GM21381 (cell line): ENCODE results near the gene TMEM158.

Experiments used
- ATAC-seq: cut with Tn5 transposase; IDR thresholded peaks from one replicate; pipeline ENCODE4 v1.9.1; 2021; ENCODE audit warnings: mild to moderate bottlenecking, moderate library complexity; ENCODE audit not compliant: unreplicated experiment

The TMEM158 gene

DNA sequence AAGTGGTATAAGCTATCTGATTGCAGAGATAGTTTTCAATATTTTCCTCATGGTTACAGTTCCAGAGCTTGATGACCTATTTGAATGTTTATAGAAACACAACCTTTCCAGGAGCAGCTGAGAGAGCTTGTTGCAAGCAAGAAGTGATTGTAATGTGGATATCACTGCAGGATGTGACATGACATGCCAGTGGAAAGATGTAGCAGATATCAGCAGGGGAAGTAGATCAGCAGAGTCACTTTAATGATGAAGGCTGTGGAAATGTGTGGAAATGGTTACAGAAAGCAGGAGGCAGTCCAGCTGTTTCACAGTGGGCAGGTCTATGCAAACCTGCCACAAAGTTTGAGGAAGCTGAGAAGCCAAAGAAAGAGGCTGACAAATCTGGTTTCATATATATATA, 21.0 kb downstream of the TMEM158 start:
- no peak for ATAC-seq

GRCh38 chr3:45204136-45204535, 22.0 kb downstream of the TMEM158 start:
- no peak for ATAC-seq

GRCh38 chr3:45199837-45200648, 26.0 kb downstream of the TMEM158 start:
- ATAC-seq: no peak

- ATAC-seq: no peak
Observed at GRCh38 chr3:45198264-45199260, 27.5 kb downstream of the TMEM158 start.

DNA sequence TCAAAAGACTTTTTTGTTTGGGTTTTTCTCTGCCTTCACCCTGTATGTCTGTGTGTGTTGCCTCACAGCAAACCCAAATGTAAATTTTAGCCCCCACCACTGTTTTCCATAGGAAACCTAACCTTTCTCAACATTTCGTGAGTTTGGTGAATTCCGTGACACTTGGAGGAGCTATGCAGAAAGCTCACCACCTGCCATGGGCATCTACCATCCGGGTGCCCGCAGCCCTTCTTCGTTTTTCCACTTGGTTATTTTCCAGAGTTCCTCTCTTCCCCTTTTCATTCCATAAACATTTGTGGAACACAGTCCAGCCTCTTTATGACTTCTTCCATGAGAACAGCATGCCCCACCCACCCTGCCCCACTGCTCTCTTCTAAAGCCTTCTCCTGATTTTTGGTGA, 31.3 kb downstream of the TMEM158 start:
- no peak for ATAC-seq

- ATAC-seq: no peak
Observed at GRCh38 chr3:45191924-45192417, 34.1 kb downstream of the TMEM158 start.

DNA sequence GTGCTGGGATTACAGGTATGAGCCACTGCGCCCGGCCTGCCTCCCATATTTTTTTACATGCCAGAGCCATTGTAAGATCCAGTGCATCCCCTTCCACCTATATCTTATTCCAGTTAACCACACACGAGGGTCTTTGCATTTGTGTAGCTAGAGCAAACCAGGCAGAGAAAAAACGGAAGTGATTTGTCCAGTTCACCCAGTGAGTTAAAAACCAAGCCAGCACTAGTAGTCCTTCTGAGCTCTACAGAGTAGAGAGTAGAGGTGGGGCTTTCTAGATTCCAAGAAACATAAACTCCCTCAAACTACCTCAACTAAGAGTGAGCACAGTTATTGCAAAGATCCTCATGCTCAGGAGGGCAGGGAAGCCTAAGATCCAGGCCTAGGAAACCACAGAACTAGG, 34.7 kb downstream of the TMEM158 start:
- ATAC-seq: no peak

GRCh38 chr3:45188719-45189659, 37.1 kb downstream of the TMEM158 start:
- ATAC-seq: no peak

DNA sequence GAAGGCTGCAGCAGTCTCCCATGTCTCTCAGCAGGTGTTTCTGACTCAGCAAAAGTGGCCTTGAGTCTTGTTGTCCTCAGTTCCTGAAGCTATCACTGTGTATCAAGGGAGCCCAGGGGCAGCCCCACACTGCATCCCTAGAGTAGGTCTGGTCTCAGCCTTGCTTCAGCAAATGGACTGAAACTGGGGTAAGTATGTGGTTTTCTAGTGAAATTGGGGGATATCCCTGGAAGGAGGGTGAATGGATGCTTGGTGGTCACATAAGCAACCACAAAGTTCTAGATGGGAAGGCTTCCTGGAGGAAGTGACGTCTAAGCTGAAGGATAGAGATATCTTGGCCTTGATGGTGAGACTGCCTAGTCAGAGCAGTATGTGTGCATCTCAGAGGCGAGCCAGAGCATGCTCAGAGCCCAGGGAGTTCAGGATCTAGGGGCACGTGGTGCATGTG, 38.4 kb downstream of the TMEM158 start:
- no peak for ATAC-seq

GRCh38 chr3:45186871-45187270, 39.2 kb downstream of the TMEM158 start:
- ATAC-seq: no peak

GRCh38 chr3:45185461-45185860, 40.6 kb downstream of the TMEM158 start:
- ATAC-seq: no peak

- no peak for ATAC-seq
Observed at GRCh38 chr3:45185052-45185451, 41.0 kb downstream of the TMEM158 start.

- ATAC-seq: no peak
Observed at GRCh38 chr3:45183872-45184262, 42.2 kb downstream of the TMEM158 start.

- ATAC-seq: no peak
Observed at GRCh38 chr3:45182915-45183871, 42.9 kb downstream of the TMEM158 start.

DNA sequence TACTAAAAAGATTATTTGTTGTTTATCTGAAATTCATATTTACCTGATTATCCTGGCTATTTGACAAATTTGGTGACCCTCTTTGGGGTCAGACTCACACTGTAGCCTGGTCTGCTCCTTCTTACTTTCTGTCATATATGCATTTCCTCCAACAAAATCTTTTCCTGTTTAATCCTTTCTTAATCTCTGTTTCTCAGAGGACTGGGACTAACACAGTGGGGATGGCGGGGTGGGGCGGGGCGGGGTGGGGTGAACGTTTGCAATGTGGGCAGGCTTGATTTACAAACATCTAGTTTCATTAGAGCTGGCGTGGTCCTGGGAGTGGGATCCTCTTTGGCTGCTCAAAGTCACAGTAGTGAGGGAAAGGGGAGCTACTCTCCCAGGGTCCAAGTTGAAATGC, 44.6 kb downstream of the TMEM158 start:
- no peak for ATAC-seq

- no peak for ATAC-seq
Observed at GRCh38 chr3:45180899-45181298, 45.2 kb downstream of the TMEM158 start.

DNA sequence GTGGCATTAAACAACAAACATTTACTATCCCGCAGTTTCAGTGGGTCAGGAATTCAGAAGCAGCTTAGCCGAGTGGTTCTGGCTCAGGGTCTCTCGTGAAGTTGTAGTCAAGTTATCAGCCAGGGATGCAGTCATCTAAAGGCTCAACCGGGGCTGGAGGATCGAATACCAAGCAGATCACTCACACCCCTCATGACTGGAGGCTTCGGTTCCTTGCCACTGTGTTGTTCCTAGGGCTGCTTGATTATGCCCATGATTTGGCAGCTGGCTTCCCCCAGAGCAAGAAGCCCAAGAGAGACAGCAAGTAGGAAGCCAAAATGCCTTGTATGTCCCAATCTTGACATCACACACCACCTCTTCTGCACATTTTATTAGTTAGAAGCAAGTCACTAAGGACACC, 46.0 kb downstream of the TMEM158 start:
- no peak for ATAC-seq

DNA sequence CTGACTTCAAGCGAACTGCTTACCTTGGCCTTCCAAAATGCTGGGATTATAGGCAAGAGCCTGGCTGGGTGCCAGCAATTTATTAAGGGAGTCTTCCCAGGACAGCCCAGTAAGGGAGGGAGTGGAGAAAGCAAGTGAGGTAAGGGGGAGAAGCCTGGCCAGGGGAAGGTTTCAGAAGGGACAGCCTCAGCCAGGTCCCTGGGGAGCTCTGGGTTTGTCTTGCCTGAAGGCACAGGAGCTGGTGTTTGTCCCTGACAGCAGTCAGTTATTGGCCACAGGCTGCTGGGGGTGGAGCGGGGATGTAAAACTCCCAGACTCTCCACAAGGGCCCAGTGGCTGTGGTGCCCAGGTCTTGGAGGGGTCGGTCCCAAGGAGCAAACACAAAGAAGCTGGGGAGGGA, 46.9 kb downstream of the TMEM158 start:
- ATAC-seq: no peak
